GM10266 (cell line): Measurements from ENCODE around the gene ZFP1.
A peak's percentile ranks its signal among the peaks of the same experiment; 100 is the strongest.

Source experiments
- DNase-seq: peaks from one replicate; pipeline ENCODE4 v3.0.0; 2012; ENCODE audit errors: extremely low spot score
- TF ChIP-seq, protein P1 (sequence below): IDR thresholded peaks from 2 replicates; pipeline ENCODE4 v1.5.1; 2012; ENCODE audit warnings: mild to moderate bottlenecking, low read depth; ENCODE audit not compliant: control insufficient read depth, insufficient read depth; ENCODE audit errors: missing control alignments

The ZFP1 gene

DNA sequence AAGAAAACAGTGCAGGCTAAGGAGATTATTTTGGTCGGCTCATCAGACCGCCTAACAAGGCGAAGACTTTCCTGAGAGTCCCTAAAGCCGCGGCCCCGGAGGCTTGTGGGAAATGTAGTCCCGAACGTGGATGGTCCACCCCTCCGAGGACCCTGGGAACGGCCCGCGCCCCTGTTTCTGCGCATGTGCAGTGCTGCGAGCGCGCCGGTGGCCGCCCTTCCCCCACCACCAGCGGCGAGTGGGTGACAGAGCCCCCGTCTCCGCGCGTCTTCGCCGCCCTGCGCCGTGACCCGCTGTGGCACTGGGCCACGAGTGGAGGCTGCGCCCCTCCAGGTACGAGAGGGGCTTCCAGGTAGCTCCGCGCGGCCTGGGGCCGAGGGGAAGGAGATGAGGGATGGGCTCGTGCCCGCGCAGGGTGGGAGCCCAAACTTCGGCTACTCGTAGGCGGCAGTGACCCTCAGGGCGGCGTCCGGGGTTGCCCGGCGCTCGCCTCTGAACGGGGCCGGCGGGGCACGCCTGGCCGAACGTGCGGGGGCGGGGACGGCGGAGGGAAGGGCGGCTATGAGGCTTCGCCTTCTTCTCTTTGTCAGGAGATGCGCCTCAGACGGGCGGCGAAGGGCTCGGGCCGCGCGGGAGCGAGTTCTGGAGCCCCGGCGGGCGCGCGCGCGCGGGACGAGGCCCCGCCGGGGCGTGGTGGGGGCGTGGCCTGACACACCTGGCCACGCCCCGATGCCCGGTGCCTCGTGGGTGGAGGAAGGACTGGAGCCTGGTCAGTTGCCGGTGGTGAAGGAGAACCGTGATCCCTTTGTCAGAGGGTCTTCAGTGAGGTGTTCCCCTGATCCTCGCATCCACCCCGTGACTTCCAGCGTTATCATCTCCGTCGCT lies at the start of gene ZFP1:
Gene ZFP1 (plus strand): TSS at position 214 of the 885 bp plus-strand sequence. CDS start 4,428 bp downstream, outside the sequence.
- DNase-seq = peak; percentile 94
- TF ChIP-seq, protein P1, sequence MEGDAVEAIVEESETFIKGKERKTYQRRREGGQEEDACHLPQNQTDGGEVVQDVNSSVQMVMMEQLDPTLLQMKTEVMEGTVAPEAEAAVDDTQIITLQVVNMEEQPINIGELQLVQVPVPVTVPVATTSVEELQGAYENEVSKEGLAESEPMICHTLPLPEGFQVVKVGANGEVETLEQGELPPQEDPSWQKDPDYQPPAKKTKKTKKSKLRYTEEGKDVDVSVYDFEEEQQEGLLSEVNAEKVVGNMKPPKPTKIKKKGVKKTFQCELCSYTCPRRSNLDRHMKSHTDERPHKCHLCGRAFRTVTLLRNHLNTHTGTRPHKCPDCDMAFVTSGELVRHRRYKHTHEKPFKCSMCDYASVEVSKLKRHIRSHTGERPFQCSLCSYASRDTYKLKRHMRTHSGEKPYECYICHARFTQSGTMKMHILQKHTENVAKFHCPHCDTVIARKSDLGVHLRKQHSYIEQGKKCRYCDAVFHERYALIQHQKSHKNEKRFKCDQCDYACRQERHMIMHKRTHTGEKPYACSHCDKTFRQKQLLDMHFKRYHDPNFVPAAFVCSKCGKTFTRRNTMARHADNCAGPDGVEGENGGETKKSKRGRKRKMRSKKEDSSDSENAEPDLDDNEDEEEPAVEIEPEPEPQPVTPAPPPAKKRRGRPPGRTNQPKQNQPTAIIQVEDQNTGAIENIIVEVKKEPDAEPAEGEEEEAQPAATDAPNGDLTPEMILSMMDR = no peak

DNA sequence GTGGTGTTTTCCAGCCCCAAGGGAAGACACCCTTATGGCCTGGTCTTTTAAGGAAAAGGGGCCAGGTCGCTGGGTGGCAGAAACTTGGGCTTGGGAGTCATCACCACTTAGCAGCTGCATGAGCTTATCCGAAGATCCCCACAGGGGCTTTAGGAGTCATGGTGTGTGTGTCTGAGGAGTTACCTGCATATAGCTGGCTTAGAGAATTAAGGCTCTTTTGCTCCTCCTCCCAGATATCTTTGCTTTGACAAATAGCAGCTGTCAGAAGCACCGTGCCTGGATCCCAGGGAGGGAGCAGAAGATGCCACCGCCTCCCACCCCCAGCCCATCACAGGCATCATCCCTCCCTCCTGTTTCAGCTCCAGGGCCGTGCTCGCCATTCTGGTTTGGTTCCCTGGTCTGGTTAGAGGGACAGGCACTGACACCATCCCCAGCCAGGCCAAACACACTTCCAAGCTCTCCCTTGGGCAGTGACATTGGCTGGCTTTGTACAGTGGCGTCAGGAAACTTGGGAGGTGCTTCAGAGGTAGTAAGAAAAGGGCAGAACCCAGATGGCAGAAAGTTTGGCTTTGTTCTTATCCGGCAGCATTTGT lies 49.2 kb upstream of the ZFP1 start:
- TF ChIP-seq, protein P1 = no peak
- DNase-seq = no peak

DNA sequence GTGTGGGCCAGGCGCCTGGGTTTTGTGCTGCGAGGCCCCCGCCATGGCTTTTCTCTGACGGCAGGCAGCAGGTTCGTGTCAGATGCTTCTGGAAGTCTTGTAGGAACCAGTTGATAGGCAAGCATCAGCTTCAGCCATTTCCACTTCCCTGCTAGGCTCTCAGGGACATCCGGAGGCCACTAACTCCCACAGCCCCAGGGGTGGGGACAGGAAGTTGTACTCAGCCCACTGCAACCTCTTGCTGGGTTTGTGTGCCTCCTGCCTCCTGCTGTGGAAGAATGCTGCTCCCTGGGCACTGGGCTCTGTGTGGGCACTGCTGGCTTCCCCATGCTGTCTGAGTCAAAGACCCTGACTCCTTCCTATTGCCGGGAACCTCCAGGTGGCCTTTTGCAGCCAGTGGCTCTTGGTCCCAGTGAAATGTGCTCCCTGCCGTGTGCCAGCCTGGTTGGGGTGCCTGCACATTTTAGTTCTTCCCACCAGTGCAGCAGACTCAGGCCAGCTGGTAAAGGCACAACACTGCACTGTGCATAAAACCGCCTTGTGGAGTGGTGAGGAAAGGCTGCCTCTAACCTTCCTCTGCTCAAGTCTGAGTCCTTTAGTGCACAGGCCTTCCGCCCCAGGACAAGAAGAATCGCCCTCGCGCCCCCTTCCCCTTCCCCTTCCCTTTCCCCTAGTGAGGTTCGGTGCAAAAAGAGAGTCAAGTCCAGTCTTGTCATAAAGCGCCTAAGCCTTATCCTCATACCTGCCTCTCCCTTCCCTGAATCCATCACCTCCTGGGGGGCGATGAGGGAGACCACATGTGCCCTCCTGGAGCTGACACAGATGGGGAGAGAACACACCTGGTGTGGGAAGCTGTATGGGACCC lies 48.4 kb upstream of the ZFP1 start:
- DNase-seq = no peak
- TF ChIP-seq, protein P1 = no peak

DNA sequence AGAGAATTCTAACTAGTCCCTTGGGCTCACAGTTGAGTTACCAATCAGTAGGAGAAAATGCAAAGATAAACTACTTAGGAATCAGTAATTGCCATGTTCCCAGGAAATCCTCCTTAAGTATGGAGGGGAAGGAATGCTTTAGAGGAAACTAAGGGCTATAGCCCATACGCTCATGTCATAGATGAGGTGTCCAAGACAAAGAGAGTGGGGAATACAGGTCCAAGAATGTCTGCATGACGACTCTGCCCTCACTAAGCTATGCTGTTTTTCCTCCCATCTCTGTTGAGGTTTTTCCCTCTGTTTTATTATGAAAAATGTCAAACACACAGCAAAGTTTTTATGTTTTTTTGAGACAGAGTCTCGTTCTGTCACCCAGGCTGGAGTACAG lies 47.7 kb upstream of the ZFP1 start:
- TF ChIP-seq, protein P1 = no peak
- DNase-seq = no peak

DNA sequence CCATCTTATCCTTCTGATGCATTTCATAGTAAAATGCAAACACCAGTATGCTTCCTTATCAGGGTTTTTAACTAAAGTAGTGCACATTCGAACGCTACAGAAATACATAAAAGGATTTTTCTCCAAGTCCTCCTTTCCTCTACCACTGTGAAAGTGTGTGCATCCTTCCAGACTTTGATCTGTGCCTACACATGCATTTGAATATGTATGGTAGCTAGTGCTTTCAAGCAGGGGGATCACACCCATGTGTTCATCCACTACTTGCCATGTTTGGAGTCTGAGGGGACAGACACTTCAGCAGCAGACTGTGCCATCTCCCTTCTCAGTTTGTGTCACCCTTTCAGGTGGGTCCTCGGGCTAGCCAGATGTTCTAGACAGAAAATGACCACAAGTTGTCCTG lies 46.7 kb upstream of the ZFP1 start:
- TF ChIP-seq, protein P1 = no peak
- no peak for DNase-seq

DNA sequence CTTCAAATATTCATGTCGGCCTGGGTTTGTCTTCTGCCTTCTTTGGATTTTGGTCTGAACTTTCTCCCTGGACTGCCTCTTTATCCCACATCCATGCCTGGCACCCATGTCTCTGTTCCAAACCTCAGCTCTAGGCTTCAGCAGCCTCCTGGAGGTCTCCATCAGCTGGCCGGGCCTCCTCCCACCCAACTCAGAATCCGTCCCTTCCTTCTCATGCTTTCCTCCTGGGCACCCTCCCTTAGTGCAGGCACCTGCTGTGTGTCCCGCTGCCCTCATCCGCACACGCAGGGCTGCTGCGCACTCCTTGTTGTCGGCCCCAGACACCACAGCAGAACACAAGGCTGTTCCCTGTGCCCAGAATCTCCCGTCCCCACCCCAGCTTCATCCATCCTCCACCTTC lies 45.7 kb upstream of the ZFP1 start:
- no peak for DNase-seq
- TF ChIP-seq, protein P1 = no peak
